HG03354 (cell line): Measurements from ENCODE around the gene AHDC1.

ENCODE experiments used
- ATAC-seq: cut with Tn5 transposase; IDR thresholded peaks from one replicate; pipeline ENCODE4 v1.9.1; 2021; ENCODE audit warnings: mild to moderate bottlenecking; ENCODE audit not compliant: unreplicated experiment, poor library complexity, severe bottlenecking

The AHDC1 gene

DNA sequence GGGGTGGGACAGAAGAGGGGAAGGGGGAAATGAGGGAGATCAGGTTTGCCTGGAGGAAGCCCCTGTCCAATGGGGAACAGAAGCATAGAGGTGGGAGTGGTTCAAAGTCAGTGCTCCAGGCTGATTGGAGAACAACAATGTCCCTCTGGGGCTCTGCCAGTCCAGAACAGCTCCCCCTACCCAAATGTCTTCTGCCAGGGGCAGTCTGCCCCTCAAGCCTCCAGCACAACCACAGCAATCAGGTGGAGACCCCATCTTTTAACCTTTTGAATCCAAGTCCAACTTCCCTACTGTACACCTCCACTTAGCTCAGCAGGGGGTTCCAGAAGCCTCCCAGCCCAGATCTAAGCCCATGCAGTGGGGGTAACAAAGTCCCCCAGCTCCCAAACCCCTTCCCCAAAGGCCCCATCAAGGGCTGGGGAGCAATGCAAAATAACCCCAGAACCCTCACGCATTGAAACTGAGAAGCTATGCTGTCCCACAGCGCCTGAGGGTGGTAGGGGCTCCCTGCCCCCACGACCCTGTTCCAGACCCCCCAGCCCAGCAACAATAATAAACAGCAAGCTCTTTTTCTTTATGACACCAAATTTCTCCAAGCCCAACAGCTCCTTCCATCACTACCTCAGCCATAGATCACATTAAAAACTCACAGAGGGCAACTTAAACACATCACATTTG is 3.3 kb downstream of the AHDC1 start:
- ATAC-seq, result no peak

DNA sequence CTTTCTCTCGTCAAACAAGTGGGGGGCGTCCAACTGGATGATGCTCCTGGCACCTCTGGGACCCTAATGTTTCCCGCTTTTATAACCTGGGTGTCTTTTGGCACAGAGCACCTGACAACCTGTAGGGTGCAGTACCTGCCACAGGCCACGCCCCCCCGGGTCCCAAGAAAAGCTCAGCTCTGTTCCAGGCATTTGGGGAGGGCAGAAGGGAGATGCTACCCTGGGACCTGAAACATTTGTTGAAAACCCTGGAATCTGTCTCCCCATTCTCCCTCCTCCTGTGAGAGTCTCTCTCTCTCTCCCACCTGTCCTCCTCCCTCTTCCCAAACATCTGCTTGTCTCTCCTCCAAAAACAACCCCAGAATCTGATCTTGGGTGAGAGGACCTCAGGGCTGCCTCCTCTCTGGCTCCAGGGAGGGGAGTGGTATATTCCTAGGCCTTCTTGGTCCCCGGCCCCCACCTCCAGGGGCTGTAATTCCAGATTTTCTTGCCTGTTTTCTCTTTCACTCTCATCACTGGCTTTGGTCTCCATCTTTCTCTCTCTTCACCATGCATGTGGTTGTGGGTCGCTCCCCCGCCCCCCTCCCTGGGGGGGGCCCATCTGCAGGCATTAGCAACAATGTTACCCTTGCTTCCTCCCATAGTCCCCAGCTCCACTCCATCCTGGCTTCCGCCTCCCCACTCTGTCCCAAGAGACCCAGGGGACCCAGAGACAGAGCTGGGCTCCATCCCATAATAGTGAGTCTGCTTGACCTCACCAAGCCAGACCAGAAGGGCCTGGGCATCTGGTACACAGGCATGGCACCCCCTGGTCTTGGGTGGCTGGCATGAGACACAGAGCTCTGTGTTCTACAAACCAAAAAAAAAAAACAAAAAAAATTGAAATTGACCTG is 4.1 kb downstream of the AHDC1 start:
- no peak for ATAC-seq

DNA sequence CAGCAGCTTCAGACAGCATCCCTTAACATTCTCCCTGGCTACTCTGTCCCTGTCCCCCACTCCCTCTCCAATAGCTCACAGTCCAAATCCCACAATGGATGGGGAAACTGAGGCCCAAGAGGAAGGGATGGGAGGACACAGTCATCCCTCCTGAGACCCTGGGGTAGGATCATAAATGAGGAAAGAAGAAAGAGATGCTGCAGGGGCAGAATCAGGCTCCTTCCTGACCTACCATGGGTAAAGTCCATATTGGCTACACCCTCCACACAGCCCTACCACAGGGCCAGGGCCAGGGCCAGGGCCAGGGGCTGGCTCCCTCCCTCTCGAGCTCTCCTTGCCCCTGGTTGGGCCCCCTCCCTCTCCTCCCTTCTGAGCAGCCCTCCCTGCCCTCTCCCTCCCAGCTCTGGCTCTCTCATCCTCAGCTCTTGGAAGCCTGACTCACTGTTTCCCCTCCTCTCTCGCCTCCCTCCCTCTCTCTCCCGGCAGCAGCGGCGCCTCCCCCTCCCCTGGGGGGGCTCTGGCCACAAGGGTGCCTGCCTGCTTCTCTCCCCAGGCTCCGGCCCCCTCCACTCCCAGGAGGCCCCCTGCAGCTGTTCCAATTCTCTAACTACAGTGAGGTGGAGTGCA is 4.9 kb downstream of the AHDC1 start:
- no peak for ATAC-seq

- ATAC-seq, result no peak
Observed at GRCh38 chr1:27598295-27598687, 5.7 kb downstream of the AHDC1 start.

DNA sequence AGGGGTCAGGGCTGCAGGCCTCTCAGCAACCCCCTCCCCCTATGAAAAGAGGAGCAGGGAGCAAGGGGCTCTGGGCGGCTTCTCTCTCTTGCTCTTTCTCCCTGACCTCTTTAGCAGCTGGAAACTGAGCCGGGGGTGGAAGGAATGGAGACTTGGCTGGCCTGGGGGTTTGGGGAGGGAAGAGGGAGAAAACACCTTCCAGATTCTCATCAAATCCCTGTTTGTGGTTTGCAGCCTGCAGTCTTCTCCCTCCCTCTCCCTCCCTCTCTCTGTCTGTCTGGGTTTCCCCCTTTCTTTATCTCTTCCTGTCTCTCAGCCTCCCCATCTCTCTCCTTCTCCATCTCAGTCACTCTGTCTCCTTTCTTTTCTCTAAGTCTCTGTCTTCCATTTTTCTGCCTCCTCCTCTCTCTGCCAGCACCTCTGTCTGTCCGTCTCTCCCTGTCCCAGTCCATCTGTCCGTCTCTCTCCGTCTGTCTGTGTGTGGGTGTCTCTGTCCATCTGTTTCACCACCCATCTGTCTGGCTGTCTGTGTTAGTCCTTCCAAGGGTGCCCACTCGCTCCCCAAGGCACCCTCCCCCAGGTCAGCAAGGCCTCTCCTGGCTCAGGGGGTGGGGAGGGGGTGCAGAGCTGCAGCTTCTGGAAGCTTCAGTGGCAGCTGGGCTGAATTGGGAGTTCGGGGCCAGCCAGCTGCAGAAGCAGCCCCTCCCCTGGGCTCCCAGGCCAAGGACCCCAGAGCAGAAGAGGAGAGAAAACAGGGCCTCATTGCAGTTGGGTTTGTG is 6.2 kb downstream of the AHDC1 start:
- ATAC-seq, result no peak

- no peak for ATAC-seq
Observed at GRCh38 chr1:27596986-27597385, 7.0 kb downstream of the AHDC1 start.

DNA sequence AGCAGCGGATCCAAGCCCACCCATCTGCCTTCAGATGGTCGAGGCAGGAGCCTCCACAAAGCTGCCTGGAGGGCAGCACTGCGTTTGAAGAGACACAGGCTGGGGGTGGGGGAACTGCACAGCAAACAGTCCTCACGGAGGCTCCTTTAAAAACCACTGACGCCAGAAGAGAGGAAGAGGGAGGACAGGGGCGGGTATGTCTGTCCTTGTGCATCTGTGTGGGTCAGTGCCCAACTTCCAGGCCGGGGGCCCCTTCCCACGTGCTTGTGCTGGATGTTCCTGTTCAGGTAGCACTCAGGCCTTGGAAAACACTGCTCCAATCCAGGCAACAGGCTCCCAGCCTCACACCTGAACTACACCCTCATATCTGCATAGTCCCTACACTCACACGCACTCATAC is 7.7 kb downstream of the AHDC1 start:
- ATAC-seq, result no peak

GRCh38 chr1:27595597-27595996 is 8.3 kb downstream of the AHDC1 start:
- no peak for ATAC-seq

GRCh38 chr1:27594564-27595510 is 9.1 kb downstream of the AHDC1 start:
- no peak for ATAC-seq

DNA sequence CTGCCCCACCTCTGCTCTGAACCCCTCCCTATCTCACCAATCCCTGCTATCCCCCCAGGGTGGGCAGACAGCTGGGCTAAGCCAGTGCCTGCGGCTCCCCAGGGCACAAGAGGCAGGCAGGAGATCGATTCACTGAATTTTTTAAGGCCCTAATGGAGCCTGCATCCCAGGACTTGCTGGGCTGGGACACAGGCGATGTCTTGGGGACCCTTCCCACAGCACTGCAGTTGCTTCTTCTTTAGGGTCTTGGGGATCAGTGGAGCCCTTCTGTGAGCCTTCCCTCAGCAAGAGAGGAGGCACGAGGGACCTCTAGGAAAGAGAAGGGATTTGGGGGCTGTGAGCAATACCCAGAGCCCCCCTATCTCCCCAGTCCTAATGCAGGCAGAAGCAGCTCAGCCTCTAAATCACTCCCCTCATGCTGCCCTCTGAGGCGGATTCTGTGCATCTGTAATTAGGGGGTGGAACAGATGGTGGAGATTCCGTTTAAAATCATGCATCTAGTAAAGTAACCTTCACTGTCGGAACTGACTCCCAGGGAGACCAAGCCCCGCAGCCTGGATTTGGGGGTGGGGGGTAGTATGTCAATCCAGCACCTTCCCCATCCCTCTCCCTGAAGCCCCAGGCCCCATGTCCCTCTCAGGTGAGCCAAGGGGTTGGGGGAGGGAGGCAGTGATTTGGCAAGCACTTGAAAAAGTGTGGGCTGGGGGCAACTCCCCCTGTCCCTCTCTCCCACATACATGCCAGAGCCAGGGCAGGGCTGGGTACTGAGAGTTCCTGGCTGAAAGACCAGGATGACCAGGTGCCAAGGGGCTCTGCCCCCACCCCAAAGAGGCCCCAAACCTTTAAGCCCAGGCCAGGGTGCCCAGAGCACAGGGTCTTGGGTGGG is 10.0 kb downstream of the AHDC1 start:
- no peak for ATAC-seq

- no peak for ATAC-seq
Observed at GRCh38 chr1:27592931-27593677, 10.8 kb downstream of the AHDC1 start.

DNA sequence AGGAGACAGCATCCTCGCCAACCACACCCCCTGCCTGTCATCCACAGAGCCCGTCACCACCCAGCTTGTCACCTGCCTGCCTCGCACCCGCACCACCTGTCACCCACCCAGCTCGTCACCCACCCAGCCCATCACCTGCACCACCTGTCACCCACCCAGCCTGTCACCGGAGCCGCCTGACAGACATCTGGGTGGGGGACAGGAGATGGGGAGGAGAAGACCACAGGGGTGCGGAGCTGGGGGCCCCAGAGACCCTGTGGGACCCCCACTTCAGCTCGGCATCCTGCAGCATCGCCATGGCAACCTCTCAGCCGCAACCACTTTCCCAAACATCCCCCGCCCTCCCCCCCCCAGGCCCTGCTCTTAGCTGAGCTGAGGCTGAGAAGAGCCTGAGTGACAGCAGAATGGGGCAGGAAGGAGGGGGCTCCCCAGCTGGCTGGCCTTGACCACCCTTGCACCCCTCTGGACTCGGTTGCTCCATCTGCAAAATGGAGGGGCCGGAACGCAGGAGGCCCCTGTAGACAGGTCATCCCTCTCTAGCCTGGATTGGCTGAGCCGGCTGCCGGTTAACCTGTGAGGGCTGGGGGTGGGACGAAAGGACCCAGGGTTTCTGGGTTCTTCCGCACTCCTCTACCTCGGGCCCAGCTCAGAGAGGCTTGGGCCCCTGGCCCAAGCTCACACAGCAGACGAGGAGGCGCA is 11.6 kb downstream of the AHDC1 start:
- ATAC-seq, result no peak

DNA sequence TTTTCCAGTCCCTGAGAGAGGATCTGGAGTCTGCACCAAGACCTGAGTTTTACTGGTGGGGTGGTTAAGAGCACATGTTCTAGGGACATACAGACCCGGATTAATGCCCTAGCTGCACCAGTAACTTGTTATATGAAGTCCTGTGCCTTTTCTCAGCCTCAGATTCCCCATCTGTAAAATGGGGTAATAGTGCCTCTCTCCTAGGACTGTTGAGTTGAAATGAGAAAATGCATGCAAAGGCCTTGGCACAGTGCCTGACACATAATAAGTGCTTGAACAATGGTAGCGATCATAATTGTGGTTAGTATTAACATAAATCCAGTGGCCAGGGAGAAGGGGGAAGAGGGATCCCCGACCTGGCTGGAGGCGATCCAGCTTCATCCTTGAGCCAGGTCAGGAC is 12.3 kb downstream of the AHDC1 start:
- ATAC-seq, result no peak

GRCh38 chr1:27590917-27591508 is 12.9 kb downstream of the AHDC1 start:
- ATAC-seq, result no peak

DNA sequence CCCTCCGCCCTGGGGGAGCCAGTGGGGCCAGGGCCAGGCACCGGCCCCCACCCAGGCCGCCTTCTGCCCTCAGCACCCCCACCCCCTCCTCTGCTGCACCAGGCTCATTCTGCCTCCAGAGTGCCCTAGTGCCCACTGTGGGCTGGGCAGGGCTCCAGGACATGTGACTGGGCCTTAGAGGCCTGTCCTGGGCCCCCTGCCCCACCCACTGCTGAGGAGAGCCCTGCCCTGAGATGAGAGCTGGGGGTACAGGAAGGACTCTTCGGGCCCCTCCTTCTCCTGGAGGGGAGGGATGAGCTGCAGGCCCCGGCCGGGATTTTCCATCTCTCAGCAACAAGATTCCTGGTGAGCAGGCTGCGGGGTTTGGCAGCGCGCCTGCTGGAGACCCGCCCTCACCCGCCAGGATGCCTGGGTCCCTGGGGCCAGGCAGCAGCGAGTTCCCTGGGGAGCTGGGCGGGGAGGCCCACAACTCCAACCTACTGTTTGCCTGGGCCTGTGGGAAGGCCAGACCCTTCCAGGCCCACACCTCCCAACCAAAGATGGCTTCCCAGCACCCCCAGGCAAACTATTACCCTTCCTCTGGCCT is 14.0 kb downstream of the AHDC1 start:
- no peak for ATAC-seq

GRCh38 chr1:27589441-27589840 is 14.5 kb downstream of the AHDC1 start:
- ATAC-seq, result no peak
